Nephron progenitor cell (in vitro differentiated cells): ENCODE data around the gene PIH1D1.
A peak's percentile ranks its signal among the peaks of the same experiment; 100 is the strongest.

ENCODE experiments used
- DNase-seq: peaks from one replicate; pipeline ENCODE4 v3.0.0; 2021
- H3K27ac Mint-ChIP-seq: 2 replicates; pipeline ENCODE4 v1.8.0; 2021; ENCODE audit warnings: mild to moderate bottlenecking, moderate library complexity, mixed read lengths
- H3K27me3 Mint-ChIP-seq: 2 replicates; pipeline ENCODE4 v1.8.0; 2021; ENCODE audit warnings: mild to moderate bottlenecking, low read depth, mixed read lengths; ENCODE audit not compliant: poor library complexity
- H3K36me3 Mint-ChIP-seq: 2 replicates; pipeline ENCODE4 v1.8.0; 2021; ENCODE audit warnings: low read depth, mixed read lengths
- H3K4me1 Mint-ChIP-seq: 2 replicates; pipeline ENCODE4 v1.8.0; 2021; ENCODE audit warnings: mixed read lengths
- H3K4me3 Mint-ChIP-seq: 2 replicates; pipeline ENCODE4 v1.8.0; 2021; ENCODE audit warnings: mild to moderate bottlenecking, moderate library complexity, mixed read lengths
- H3K9me3 Mint-ChIP-seq: 2 replicates; pipeline ENCODE4 v1.8.0; 2021; ENCODE audit warnings: mild to moderate bottlenecking, moderate library complexity, mixed read lengths
- TF ChIP-seq, protein P1 (sequence below): fragments of 200-600 bp; sonication (generic); IDR thresholded peaks from 2 replicates; pipeline ENCODE4 v1.5.0; 2021; ENCODE audit warnings: antibody characterized with exemption

Gene PIH1D1

DNA sequence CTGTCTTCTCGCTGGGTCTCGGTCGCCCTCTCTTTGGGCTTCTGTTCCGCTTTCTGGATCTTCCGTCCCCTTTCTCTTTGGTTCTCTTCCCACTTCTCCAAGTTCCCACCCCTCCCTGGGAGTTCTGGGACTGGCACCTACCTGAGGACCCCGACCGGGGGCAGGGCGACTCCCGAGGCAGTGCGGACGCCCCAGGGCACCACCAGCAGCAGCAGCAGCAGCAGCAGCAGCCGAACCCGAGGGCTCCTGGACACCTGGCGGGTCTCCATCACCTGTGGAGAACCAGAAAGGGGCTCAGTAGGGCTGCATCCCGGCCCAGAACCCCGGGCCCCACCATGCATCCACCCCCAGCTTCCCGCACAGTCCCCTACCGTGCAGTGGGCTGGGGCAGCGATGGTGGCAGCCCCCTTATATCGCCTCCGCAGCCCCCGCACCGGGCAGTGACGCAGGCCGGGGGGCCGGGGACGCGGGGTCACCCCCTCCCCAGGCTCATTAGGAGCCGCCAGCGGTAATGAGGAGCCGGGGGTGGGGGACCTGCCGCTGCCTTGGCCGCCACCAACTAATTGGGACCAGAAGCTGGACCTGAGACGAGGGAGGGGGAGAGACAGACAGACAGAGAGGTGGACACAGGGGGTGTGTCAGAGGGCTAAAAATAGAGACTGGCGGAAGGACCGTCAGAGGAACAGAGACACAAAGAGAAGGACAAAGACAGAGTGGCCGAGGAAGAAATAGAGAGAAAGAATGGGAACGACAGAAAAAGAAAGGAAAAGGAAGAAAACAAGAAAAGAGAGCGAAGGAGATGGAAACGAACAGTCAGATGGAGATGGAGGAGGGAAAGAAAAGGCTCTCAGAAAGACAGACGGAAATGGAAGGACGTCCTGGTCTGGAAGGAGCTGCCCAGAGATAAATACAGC is 28.3 kb downstream of the PIH1D1 start, which contains the start of gene PTH2:
Gene PTH2 (minus strand): TSS at position 371 of the 914 bp plus-strand sequence. CDS start 102 bp downstream, at position 269.
- no peak for DNase-seq
- H3K27ac Mint-ChIP-seq = no peak within 1 kb of the TSS
- TF ChIP-seq, protein P1, sequence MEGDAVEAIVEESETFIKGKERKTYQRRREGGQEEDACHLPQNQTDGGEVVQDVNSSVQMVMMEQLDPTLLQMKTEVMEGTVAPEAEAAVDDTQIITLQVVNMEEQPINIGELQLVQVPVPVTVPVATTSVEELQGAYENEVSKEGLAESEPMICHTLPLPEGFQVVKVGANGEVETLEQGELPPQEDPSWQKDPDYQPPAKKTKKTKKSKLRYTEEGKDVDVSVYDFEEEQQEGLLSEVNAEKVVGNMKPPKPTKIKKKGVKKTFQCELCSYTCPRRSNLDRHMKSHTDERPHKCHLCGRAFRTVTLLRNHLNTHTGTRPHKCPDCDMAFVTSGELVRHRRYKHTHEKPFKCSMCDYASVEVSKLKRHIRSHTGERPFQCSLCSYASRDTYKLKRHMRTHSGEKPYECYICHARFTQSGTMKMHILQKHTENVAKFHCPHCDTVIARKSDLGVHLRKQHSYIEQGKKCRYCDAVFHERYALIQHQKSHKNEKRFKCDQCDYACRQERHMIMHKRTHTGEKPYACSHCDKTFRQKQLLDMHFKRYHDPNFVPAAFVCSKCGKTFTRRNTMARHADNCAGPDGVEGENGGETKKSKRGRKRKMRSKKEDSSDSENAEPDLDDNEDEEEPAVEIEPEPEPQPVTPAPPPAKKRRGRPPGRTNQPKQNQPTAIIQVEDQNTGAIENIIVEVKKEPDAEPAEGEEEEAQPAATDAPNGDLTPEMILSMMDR = no peak
- H3K4me3 Mint-ChIP-seq = peak within 1 kb of the TSS; percentile 76
- H3K36me3 Mint-ChIP-seq = no peaks in the 10 kb centered on the region
- H3K4me1 Mint-ChIP-seq = peaks cover 77% of the 10 kb centered on the region
- no peaks in the 10 kb centered on the region for H3K9me3 Mint-ChIP-seq
- H3K27me3 Mint-ChIP-seq = peaks cover 98% of the 10 kb centered on the region

DNA sequence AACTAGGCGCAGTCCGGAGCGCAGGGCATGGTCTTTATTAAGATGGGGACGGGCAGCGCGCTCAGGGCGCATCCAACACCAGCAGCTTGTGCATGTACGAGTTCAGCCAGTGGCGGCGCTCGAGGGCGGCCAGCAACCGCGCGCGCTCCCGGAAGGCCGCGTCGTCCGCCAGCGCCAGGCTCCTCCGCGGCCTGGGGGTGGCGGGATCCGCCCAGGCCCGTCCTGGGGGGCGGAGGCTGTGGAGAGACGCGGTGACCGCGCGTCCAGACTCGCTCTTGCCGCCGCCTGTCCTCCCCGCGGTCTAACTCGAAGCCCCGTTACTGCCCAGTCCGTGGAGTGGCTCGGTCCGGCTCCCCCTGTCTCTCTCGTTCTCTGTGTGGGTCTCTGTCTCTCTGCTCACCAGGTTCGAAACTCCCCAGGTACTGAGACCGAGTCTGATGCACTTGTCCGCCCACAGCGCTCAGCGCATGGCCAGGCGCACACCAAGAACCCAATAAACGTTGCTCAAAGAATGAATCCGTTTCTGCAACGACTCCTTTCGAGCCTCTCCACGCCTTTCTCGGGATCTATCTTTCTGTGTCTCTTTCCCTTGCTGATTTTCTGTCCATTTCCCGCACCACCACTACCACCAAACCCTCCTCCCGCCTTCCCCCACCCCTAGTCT is 29.1 kb downstream of the PIH1D1 start:
- Mint-ChIP-seq H3K4me3 (peak overlapping the region; percentile 76), H3K4me1 (peaks cover 72% of the 10 kb centered on the region)

DNA sequence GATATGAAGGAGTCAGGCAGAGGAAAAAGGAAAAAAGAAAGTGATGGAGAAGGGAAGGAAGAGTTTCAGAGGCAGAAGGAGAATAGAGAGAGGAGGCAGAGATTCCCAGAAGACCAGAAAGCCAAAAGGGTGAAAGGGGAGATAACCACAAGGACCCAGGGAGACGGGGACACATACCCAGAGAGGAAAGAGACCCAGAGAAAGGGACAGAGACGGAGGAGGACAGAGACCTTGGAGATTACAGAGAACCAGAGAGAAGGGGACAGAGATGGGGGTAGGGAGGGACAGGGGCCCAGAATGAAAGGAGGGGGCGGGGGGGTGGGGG is 29.8 kb downstream of the PIH1D1 start:
- Mint-ChIP-seq H3K36me3 (no peaks in the 10 kb centered on the region), H3K4me1 (peaks cover 73% of the 10 kb centered on the region), H3K9me3 (no peaks in the 10 kb centered on the region), H3K27ac (no peak overlapping the region), H3K4me3 (peak overlapping the region; percentile 72), H3K27me3 (peaks cover 93% of the 10 kb centered on the region)
- TF ChIP-seq, protein P1 = no peak
- DNase-seq = no peak

More for the DNA sequence above, 29.1 kb downstream of the PIH1D1 start:
- Mint-ChIP-seq H3K36me3 (no peaks in the 10 kb centered on the region), H3K9me3 (no peaks in the 10 kb centered on the region), H3K27me3 (peaks cover 96% of the 10 kb centered on the region), H3K27ac (no peak overlapping the region)
- TF ChIP-seq, protein P1 = peak; percentile 60
- peak; percentile 84 for DNase-seq

DNA sequence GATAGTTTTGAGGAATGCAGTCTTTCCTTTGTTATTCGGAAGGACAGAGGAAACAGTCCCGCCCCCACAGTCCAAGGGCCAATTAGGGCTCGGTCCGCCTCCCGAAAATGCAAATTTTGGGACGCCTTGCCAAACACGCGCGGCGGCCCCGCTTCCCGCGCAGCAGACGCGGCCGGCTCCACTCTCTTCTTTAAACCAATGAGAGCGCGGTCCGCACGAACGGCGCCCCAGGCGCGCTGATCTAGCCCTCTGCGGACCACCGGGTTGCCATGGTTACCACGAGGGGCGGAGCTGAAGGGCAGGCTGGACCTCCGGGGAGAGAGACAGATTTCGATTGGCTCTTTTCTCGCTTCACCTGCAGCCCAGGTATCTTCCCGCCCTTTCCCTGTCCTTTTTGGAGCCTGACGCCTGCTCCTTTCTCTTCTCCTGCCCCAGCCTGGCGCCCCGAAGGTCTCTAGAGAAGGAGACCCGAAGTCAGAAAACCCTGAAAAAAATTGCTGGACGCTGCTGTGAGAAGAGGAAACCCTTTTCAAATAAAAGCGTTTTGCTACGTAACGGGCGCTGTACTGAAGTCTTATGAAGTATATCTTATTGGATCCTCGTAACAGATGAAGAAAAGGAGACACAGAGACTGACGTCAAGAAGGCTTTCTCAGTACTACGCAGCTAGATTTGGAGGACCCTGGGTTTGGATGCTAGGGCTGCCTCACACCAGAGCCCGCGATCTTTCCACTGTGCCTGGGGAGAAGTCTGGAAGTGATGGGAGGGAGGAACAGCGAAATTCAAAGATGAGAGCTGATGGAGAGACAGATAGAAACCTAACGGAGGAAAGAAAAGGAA is 30.4 kb downstream of the PIH1D1 start:
- H3K27ac Mint-ChIP-seq = no peak overlapping the region
- H3K9me3 Mint-ChIP-seq = no peaks in the 10 kb centered on the region
- TF ChIP-seq, protein P1 = no peak
- peak; percentile 93 for DNase-seq
- H3K27me3 Mint-ChIP-seq = peaks cover 87% of the 10 kb centered on the region
- H3K4me1 Mint-ChIP-seq = peaks cover 71% of the 10 kb centered on the region
- H3K4me3 Mint-ChIP-seq = peak overlapping the region; percentile 72
- no peaks in the 10 kb centered on the region for H3K36me3 Mint-ChIP-seq

DNA sequence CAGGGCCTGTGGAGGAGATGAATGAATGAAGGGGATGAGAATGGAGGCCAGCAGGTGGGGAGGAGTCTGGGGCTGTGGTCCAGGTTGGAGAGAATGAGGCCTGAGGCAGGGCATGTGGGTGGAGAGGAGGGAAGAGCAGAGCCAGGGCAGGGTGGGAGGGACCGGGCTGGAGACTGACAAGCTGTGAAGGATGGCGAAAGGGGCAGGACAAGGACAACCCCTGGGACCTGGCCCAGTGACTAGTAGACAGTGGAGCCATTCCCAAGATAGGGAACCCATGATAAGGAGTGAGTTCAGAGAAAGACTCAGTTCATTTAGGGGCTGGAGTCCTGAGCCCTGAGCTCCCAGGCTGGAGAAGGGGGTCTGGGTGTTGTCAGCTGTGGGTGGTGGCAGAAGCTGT is 31.4 kb downstream of the PIH1D1 start:
- H3K27ac Mint-ChIP-seq = no peak overlapping the region
- no peak overlapping the region for H3K4me3 Mint-ChIP-seq
- no peak for DNase-seq
- no peaks in the 10 kb centered on the region for H3K9me3 Mint-ChIP-seq
- peaks cover 78% of the 10 kb centered on the region for H3K27me3 Mint-ChIP-seq
- TF ChIP-seq, protein P1 = no peak
- no peaks in the 10 kb centered on the region for H3K36me3 Mint-ChIP-seq
- peaks cover 67% of the 10 kb centered on the region for H3K4me1 Mint-ChIP-seq
